GM20431 (cell line): ENCODE data around the gene AUNIP.

Experiments used
- in situ Hi-C: fragments of 300-500 bp; cut with MseI, MboI; formaldehyde crosslinking; loops from one replicate; pipeline ENCODE4 v1.15.0; 2020; ENCODE audit warnings: low sequenced_read_pairs; ENCODE audit not compliant: unreplicated experiment

Gene AUNIP

DNA sequence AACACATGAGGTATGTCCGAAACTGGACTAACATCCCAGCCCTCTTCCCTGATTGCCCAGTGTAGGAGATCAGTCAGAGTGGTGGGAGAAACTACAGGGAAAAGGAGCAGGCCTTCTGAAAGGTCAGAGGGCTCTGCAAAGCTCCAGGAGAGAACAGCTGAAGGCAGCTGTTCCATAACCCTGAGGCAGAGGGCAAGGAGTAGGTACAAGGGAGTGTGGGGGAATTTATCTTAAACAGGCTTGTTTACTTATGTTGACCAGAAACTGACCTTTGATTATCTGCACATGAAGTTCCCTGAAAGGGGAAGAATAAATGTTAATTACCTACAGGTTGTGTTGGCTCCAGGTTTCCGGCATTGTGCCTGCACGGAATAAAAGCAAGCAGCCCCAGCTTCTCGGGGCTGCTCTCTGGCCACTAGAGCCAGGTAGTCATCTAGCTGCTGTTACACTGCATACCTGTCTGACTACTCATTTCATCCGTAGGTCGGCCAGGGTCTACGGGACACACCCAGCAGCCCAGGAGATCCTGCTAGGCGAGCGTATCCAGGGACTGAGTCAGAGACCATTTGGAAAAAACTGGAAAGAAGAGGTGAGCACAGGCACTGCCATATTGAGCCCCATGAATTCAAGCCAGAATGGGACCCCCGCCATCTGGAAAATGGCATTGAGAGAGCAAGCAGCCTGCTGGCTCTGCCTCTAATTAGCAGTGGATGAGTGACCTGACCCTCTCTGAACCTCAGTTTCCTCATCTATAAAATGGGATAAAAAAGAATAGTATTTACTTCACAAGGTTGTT, 31.2 kb upstream of the AUNIP start:
- in situ Hi-C loops, result loop anchor here (10.0 kb wide), 1 partner anchor 104 kb away; the partner anchor contains the start of gene PAFAH2

DNA sequence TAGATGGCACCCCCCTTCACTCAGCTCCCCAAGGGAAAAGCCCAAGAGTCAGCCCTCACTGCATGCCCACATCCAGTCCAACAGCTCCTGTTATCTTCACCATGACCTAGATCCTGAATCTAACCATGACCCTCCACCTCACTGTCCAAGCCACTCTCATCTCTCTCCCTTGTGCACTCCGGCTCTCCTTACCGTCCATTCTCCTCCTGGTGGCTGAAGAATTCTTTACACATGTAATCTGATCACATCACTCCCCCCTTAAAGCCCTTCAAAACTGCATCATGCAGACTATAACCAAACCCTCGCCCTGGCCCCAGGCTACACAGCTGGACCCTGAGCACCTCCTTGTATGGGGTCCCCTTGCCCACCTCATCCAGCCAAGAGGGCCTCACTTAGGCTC, 30.2 kb upstream of the AUNIP start:
- in situ Hi-C loops, result no loop called here

DNA sequence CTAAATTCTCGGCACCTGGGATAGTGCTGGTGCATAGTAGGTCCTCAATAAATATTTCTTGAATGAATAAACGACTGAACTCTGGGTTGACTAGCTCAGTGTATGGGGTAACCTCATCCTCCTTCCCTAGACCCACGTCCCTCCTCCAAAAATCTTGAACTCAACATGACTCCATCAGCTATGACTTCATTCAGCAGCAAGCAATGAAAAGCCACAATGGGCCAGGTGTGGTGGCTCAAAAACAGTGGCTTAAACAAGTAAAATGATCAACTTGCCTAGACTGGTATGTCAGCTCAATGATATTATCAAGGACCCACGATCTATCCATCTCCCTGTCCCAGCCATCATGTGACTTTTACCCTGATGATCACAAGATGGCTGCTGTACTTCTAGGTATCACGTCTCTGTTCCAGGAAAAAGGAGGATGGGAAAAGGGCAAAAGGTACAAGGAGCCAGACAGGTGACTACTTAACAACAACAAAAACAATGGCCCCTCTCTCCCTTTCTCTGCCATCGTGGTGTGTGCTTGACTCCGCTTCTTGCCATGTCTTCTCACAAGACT, 29.2 kb upstream of the AUNIP start:
- in situ Hi-C loops, result no loop called here

GRCh38 chr1:25885602-25886001, 26.3 kb upstream of the AUNIP start:
- in situ Hi-C loops, result no loop called here

DNA sequence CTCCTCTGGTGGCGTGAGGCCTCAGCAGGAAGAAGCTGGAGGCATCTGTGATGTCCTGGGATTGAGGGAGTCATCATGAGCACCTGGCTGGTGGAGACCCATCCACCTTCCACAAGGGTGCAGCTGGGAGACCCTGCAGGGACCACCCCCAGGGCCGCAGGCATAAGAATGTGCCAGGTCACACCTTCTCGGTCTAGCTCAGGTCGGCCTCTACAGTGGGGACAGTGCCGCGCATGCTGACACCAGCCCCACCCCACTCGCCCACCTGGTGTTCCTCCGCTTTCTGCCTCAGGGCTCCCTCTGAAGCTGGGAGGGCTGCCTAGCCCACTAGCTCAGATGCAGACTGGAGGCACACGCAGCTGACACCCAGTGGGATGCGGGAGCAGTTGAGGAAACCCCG, 22.0 kb upstream of the AUNIP start:
- in situ Hi-C loops, result no loop called here

- in situ Hi-C loops, result no loop called here
These were observed 21.3 kb upstream of the AUNIP start for GRCh38 chr1:25880518-25880917.

DNA sequence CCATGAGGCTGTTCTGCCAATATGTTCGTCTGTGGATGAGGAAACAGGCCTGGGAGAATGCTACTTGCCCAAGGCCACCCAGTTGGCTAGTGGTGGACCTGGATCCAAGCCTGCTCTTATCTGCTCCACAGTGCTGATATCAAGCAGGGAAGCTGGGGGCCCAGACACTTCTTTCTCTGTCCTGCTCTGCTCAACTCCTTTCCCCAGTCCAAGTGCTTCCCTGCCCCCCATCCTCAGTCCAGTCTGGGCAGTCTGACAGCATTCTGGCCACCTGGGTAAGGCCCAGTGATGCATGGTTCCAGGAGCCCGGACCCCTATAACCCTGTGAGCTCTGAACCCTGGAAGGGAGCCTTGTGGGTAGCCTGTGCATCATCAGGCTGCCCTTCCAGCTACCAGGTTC, 20.4 kb upstream of the AUNIP start:
- in situ Hi-C loops, result no loop called here

DNA sequence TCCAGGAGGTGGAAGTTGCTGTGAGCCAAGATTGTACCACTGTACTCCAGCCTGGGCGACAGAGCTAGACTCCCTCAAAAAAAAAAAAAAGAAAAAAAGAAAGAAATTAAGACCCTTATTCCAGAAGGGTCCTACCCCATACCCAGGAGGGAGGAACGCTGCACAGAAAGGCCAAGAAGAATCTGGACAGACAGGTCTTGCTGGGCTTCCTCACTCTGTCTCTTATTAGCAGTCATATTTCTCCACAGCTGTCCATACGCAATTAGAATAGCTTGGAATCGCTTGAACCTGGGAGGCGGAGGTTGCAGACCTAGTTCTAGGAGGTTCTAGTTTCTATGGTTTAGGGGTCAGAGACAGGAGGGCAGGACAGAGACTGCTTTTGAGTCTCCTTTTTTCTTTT, 19.4 kb upstream of the AUNIP start:
- in situ Hi-C loops, result no loop called here

GRCh38 chr1:25877155-25877554, 17.9 kb upstream of the AUNIP start:
- in situ Hi-C loops, result no loop called here

DNA sequence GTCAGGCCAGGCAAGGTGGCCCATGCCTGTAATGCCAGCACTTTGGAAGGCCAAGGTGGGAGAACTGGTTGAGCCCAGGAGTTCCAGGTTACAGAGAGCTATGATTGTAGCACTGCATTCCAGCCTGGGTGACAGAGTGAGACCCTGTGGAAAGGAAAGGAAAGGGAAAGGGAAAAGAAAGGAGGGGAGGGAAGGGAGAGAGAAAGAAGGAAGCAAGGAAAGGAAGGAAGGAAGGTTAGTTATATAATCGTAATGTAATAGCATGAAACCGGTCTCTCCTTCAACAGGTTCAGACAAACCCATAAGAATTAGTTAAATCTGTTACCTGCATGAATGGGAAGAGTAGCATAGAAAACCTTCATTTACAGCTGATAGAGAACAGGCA, 17.4 kb upstream of the AUNIP start:
- in situ Hi-C loops, result no loop called here

DNA sequence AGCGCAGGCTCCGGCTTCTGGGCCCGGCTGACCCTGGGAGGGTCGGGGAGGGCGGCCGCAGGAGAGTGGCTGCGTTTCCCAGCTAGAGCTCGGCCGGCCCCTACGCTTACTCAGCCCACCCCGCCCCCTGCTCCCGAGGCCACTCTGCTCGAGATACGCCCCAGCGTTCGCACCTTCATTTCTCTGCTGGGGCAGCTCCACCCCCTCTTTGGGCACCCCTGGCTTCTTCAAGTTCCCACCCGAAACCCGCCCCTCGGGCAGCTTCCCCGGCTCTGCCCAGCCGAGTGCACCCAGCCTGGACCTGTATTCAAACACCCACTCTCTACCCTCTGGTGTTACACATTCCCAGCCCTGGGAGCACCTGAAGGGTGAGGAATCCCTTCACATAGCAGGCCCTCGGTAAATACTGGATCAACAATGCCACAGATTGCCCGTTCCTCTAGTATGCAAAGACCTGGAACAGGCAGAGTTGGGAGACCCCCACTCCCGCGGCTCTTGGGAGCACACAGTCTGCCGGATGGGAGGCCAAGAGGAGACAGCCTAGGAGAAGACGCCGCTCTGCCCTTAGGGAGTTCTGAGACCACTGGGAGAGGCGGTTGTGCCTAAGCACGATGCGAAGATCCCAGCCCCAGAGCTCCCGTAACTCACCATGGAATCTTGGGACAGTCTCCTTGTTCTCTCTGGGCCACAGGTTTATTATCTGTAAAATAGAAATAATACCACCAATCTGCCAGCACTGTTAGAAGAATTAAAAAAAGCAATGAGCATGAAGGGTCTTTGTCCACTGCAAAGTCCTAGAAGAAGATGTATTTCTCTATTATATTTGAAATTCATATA, 16.8 kb upstream of the AUNIP start:
- in situ Hi-C loops, result no loop called here

DNA sequence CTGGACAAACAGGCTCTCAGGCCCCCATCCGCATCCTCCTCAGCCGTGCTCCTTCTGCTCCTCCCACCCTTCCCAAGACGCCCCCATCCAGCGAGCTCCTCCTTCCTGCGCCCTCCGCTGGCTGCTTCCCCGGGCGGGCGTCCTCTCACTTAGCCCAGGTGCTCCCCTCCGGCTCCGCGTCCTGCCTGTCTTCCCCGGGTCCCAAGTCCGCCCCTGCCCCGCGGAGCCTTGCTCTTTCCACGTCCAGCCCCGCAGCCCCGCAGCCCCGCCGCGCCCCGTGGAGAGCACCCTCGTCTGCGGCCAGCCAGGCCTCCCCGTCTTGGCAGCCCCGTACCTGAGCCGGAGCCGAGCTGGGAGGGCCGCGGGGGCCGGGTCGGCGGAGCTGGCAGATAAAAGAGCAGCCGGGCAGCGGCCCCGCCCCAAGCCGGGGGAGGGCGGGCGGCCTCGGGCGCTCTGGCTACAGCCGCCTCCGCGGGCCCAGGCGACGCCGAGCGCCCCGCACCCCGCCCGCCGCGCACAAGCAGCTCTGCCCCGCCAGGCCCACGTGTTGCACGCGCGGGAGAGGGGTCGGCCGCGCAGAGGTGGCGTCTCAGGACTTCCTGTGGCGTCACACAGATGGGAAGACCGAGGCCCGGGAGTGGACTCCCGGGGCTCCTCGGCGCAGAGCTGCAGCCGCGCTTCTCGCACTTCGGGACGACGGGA, 16.0 kb upstream of the AUNIP start, which contains the start of gene PAQR7:
TSS of gene PAQR7 (minus strand) at position 555 of the 702 bp plus-strand sequence. CDS start 11,869 bp downstream, outside the sequence.
- in situ Hi-C loops, result no loop called here

GRCh38 chr1:25874635-25875153, 15.4 kb upstream of the AUNIP start:
- in situ Hi-C loops, result no loop called here

DNA sequence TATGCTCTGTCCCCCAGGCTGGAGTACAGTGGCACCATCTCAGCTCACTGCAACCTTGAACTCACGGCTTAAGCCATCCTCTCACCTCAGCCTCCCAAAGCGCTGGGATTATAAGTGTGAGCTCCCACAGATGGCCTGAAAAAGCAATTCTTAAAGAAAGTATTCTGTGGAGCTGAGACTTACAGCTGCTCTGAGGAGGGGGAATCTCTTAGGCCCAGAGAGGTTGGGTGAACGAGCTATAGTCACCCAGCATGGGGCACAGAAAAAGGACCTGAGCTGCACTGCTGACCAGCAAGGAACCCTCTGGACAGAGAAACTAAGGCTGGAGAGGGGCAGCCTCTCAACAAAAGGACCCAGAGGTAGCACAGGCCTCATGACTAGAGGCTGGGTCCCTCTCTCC, 15.0 kb upstream of the AUNIP start:
- in situ Hi-C loops, result no loop called here

GRCh38 chr1:25873120-25873519, 13.9 kb upstream of the AUNIP start:
- in situ Hi-C loops, result no loop called here

- in situ Hi-C loops, result no loop called here
These were observed 13.5 kb upstream of the AUNIP start for GRCh38 chr1:25872713-25873112.

DNA sequence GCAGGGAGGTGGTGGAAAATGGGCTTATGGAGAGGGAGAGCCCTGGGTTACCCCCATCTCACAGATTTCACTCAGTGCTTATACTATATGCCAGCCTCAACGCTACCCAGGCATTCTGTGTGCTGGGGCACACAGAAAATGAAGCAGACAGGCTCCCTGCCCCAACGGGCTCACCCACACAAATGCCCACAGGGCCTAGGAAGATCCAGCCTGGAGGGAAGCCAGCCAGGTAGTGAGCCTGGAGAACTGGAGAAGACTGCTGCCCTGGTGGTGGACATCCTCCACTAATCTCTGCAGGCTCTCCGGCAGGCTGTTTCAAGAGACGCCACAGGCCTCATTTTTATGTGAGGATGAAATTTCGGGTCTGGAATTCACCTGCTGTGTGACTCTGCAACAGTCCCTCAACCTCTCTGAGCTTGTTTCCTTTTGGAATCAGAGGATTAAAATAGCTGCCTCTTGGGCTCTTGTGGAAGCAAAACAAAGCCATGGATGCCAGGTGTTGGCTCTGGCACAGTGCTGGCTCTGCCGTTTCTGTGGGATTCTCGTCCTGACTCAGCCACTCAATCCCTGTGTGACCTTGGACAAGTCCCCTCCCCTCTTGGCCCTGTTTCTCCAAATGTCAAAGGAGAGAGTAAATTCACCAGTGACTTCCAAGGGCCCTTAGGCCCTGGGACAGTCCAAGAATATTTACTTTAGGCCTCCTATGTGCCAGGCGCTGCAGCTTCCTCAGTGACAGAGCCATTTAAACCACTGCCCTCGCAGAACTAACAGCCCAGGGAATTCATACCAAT, 12.6 kb upstream of the AUNIP start:
- in situ Hi-C loops, result no loop called here

DNA sequence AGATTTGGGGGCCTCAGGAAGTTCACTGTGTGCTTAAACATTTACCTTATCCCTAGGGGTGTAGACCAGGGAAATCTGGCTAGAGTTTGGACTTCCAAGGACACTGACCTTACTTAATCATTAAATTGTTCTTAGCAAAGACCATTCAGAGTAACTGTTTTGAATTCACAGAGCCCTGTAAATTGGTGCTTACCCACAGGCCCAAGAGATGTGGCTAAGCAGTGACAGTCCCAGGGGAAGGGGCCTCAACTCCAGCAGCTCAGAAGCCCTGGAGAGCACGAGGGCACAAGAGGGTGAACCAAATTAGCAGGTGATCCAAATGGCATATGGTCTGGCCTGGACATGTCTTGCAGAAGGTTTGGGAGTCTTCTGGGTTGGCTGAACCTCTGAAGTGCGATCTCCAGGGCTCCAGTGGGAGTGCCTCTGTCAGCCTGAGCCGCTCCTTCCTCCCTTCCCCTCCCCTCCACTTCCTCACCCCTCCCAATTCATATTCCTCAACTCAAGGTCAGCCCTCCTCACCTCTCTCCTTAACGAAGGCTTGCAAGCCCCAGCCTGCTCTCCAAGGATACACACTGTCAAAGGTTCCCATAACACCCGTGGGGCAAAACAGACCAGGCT, 11.9 kb upstream of the AUNIP start:
- in situ Hi-C loops, result no loop called here

GRCh38 chr1:25870614-25871013, 11.4 kb upstream of the AUNIP start:
- in situ Hi-C loops, result no loop called here
